SKM-1 treated with dmso at 0.1 percent for 144 hours (cell line): ENCODE measurements around the gene CLPSL2.
A peak's percentile ranks its signal among the peaks of the same experiment; 100 is the strongest.
"Not testable (repeated sequence)": the region's sequence is repeated elsewhere in the genome, so short reads cannot be mapped to it uniquely, and the experiment has no call there.

ENCODE experiments used
- DNase-seq: peaks from one replicate; lab custom pipeline; 2025; ENCODE audit not compliant: unreplicated experiment; lab: John Stamatoyannopoulos, UW

The CLPSL2 gene

GRCh38 chr6:35776364-35777215 is at the start of gene CLPSL2:
TSS of gene CLPSL2 (plus strand) at chr6:35776598. CDS start at chr6:35776619, 21 bp downstream.
- peak; percentile 8 for DNase-seq

- no peak for DNase-seq
Observed at GRCh38 chr6:35727231-35727934, 49.0 kb upstream of the CLPSL2 start.

GRCh38 chr6:35727935-35728682 is 48.3 kb upstream of the CLPSL2 start:
- peak; percentile 89 for DNase-seq

- no peak for DNase-seq
Observed at GRCh38 chr6:35728683-35729678, 47.4 kb upstream of the CLPSL2 start.

- no peak for DNase-seq
Observed at GRCh38 chr6:35729722-35730121, 46.7 kb upstream of the CLPSL2 start.

- no peak for DNase-seq
Observed at GRCh38 chr6:35730745-35731413, 45.5 kb upstream of the CLPSL2 start.

- DNase-seq, result peak; percentile 77
Observed at GRCh38 chr6:35731414-35731735, 45.0 kb upstream of the CLPSL2 start.

- peak; percentile 83 for DNase-seq
Observed at GRCh38 chr6:35731736-35732532, 44.5 kb upstream of the CLPSL2 start.

GRCh38 chr6:35733633-35734032 is 42.8 kb upstream of the CLPSL2 start:
- no peak for DNase-seq

- not testable (repeated sequence) for DNase-seq
Observed at GRCh38 chr6:35734319-35734718, 42.1 kb upstream of the CLPSL2 start.

GRCh38 chr6:35735452-35735851 is 40.9 kb upstream of the CLPSL2 start:
- no peak for DNase-seq

- DNase-seq, result peak; percentile 47
Observed at GRCh38 chr6:35736253-35736894, 40.0 kb upstream of the CLPSL2 start.

- DNase-seq, result no peak
Observed at GRCh38 chr6:35736982-35737412, 39.4 kb upstream of the CLPSL2 start, which contains the start of gene ARMC12. TSS of gene ARMC12 (plus strand) at chr6:35737032. CDS start at chr6:35737109, 77 bp downstream.

- DNase-seq, result peak; percentile 86
Observed at GRCh38 chr6:35737413-35738211, 38.8 kb upstream of the CLPSL2 start.

GRCh38 chr6:35739645-35740524 is 36.5 kb upstream of the CLPSL2 start:
- DNase-seq, result no peak

- no peak for DNase-seq
Observed at GRCh38 chr6:35742842-35743241, 33.6 kb upstream of the CLPSL2 start.

- DNase-seq, result no peak
Observed at GRCh38 chr6:35745509-35745908, 30.9 kb upstream of the CLPSL2 start.
